Measurements from ENCODE around the gene PLPP2. TPM values are rescaled to one million over a fixed set of nuclear protein-coding genes. Genes with fewer than 3 reads are reported as not detected.

Gene PLPP2
- total and polyA plus RNA-seq, 2 of the 4 experiments (the other 2 are of a cell fraction): 2.3 to 4.2 TPM

DNA sequence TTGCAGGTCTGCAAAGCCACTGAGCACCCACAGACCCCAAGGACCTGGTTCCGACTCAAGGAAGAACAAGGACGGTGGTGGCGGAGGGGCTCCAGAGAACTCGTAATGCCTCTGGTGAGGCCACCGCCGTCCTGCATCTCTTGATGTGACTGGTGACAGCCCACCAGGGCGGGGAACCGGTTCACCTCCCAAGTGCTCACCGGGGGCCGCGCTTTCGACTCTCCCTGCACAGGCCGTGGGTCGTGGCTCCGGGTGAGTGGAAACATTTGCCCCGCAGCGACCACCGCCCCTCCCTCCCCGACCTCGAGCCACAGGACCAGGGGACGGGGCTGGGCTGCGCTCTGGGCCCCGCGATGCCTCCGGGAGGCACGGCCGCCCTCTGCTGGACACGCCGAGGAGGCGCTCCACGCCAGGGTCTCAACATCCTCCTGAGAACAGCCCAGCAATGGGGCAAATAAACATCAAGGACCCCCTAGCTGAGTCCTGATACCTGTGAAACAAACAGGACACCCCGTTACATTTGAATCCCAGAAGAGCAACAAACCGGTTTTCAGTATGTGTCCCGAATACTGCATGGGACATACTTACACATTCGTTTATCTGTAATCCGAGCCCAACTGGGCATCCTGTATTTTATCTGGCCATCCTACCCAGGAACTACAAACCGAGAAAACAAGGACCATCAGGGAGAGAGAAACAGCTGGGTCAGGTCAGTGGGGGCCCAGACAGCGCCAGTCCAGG lies 3.9 kb upstream of the PLPP2 start:
- intact Hi-C loops (cut with micrococcal nuclease): no loop called here
- Histone ChIP-seq H2BK120ac (ENCODE audit: low read depth, low read length) (no peak overlapping the region), H2BK20ac (ENCODE audit: low read depth, low read length) (no peak overlapping the region), H3K18ac (ENCODE audit: low read depth, low read length) (no peak overlapping the region), H2BK15ac (ENCODE audit: low read depth, low read length) (no peak overlapping the region), H3K4me2 (ENCODE audit: low read depth, low read length) (peak overlapping the region; percentile 18; the same call in 1 of the 2 replicates), H3K23ac (ENCODE audit: low read depth, low read length) (no peak overlapping the region), H2AK5ac (ENCODE audit: low read depth, low read length) (no peak overlapping the region), H3K9me3 (ENCODE audit: control insufficient read depth, insufficient read depth, low read length) (no peaks in the 10 kb centered on the region), H3K79me1 (ENCODE audit: low read depth in 1 of 2, low read length in 2 of 2) (no peaks in the 10 kb centered on the region), H3K56ac (ENCODE audit: extremely low read depth, insufficient read depth, low read length) (no peak overlapping the region), H3K4me3 (ENCODE audit: insufficient read depth, low read depth, low read length) (no peak overlapping the region), H3K9me1 (ENCODE audit: insufficient read depth, low read length) (no peaks in the 10 kb centered on the region), H3K27ac (ENCODE audit: insufficient read depth, low read length) (no peak overlapping the region), H4K8ac (ENCODE audit: low read depth in 2 of 2, low read length in 2 of 2) (no peak overlapping the region), H2AK9ac (replicated peaks; ENCODE audit: low read depth, low read length, poor library complexity) (no peak overlapping the region), H3K4me1 (ENCODE audit: control insufficient read depth, insufficient read depth, low read length) (peaks cover 6% of the 10 kb centered on the region; the same call in 1 of the 2 replicates), H3K36me3 (ENCODE audit: control insufficient read depth, insufficient read depth, low read length) (no peaks in the 10 kb centered on the region), H4K20me1 (ENCODE audit: insufficient read depth, low read length) (0 out of 2 replicates have a peak, but pooled peaks cover 8% of the 10 kb centered on the region), H3K4ac (ENCODE audit: low read depth, low read length) (no peak overlapping the region), H4K91ac (ENCODE audit: insufficient read depth, low read depth, low read length) (no peak overlapping the region), H4K5ac (ENCODE audit: low read depth, low read length) (no peak overlapping the region), H2AFZ (replicated peaks; ENCODE audit: low read length, poor library complexity) (peak overlapping the region; percentile 78), H3K14ac (replicated peaks; ENCODE audit: low read depth, low read length) (no peak overlapping the region), H3K27me3 (ENCODE audit: control insufficient read depth, insufficient read depth, low read length) (peaks cover 46% of the 10 kb centered on the region), H3K9ac (ENCODE audit: low read depth, low read length) (no peak overlapping the region), H2BK5ac (ENCODE audit: low read depth, low read length, poor library complexity, severe bottlenecking) (no peak overlapping the region)
- no TSS peak for BruUV-seq (replicated peaks)
- ATAC-seq (ENCODE audit: low read depth): peak; percentile 85
- ChIA-PET POLR2A (ENCODE audit: unreplicated experiment) (no interaction called here), CTCF (interaction anchor here (1.1 kb wide), 1 partner anchor 48 kb away, joined by 3 read pairs; no protein-coding TSS in a partner anchor)
- dilution Hi-C loops (cut with HindIII; ENCODE audit: low sequenced_read_pairs, unreplicated experiment): no loop called here
- peak; percentile 12 for DNase-seq
- no peak for TF ChIP-seq POLR2A (IDR thresholded peaks at IDR 0.05; ENCODE audit: low read depth, low read length)
- TF ChIP-seq, protein P1, sequence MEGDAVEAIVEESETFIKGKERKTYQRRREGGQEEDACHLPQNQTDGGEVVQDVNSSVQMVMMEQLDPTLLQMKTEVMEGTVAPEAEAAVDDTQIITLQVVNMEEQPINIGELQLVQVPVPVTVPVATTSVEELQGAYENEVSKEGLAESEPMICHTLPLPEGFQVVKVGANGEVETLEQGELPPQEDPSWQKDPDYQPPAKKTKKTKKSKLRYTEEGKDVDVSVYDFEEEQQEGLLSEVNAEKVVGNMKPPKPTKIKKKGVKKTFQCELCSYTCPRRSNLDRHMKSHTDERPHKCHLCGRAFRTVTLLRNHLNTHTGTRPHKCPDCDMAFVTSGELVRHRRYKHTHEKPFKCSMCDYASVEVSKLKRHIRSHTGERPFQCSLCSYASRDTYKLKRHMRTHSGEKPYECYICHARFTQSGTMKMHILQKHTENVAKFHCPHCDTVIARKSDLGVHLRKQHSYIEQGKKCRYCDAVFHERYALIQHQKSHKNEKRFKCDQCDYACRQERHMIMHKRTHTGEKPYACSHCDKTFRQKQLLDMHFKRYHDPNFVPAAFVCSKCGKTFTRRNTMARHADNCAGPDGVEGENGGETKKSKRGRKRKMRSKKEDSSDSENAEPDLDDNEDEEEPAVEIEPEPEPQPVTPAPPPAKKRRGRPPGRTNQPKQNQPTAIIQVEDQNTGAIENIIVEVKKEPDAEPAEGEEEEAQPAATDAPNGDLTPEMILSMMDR (conservative IDR thresholded peaks at IDR 0.05; ENCODE audit: low read depth, low read length): peak; percentile 66
- TF ChIP-seq CEBPB (IDR thresholded peaks at IDR 0.05; ENCODE audit: low read depth, low read length): no peak
- TF ChIP-seq RAD21 (IDR thresholded peaks at IDR 0.05; ENCODE audit: low read length): peak; percentile 49
- TF ChIP-seq SMC3 (IDR thresholded peaks at IDR 0.05; ENCODE audit: low read depth, low read length): peak; percentile 26; the same call in 1 of the 2 replicates
- in situ Hi-C loops (cut with MboI; ENCODE audit: low sequenced_read_pairs): no loop called here
- WGBS, 2 experiments (ENCODE audit: extremely low coverage in 2 of 2, insufficient read length in 1 of 2): 13% methylated on average over 14 of the region's 38 CpGs; no CpG with 5 or more reads in 1 of the 2 experiments

Measured in IMR-90 (cell line).